GM19468 (cell line): ENCODE data around the gene PDLIM3.
"Not testable (repeated sequence)": the region's sequence is repeated elsewhere in the genome, so short reads cannot be mapped to it uniquely, and the experiment has no call there.

Experiments
- ATAC-seq: cut with Tn5 transposase; IDR thresholded peaks from one replicate; pipeline ENCODE4 v1.9.1; 2021; ENCODE audit warnings: mild to moderate bottlenecking, moderate library complexity, moderate number of reproducible peaks; ENCODE audit not compliant: unreplicated experiment; ENCODE audit errors: extremely low read depth

The PDLIM3 gene

DNA sequence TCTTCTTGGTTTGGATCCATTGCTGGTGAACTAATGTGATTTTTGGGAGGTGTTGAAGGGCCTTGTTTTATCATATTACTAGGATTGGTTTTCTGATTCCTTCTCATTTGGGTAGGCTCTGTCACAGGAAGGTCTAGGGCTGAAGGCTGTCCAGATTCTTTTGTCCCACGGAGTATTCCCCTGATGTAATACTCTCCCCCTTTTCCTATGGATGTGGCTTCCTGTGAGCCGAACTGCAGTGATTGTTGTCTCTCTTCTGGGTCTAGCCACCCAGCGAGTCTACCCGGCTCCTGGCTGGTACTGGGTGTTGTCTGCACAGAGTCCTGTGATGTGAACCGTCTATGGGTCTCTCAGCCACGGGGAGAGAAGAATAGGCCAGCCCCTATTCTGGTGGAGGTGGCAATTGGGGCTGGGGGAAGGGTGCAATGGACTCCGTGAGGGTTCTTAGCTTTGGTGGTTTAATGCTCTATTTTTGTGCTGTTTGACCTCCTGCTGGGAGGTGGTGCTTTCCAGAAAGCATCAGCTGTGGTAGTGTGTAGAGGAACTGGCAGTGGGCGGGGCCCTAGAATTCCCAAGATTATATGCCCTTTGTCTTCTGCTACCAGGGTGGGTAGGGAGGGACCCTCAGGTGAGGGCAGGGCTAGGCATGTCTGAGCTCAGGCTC lies 24.1 kb upstream of the PDLIM3 start:
- ATAC-seq, result not testable (repeated sequence)

- ATAC-seq, result no peak
Observed at GRCh38 chr4:185554365-185555126, 19.2 kb upstream of the PDLIM3 start.

GRCh38 chr4:185552254-185552653 lies 16.9 kb upstream of the PDLIM3 start:
- no peak for ATAC-seq

DNA sequence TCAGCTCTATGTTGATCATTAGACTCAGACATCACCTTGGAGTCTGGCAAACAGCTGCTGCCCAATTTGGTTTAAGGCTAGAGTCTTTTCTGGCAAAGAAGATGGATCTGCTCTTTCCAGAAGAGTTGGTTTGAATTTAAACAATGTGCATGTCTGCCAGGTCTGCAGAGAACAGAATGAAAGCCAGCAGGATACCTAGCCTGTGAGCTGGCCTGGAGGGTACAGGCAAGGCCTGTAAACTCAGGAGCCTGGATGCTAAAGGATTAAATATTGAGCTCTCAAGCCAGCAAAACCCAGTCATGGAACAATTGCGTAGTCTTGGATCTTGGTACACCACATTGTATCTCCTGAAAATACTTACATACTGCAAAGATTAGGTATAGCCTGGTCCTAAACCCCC lies 15.6 kb upstream of the PDLIM3 start:
- no peak for ATAC-seq

GRCh38 chr4:185549095-185549639 lies 13.9 kb upstream of the PDLIM3 start:
- ATAC-seq, result no peak

DNA sequence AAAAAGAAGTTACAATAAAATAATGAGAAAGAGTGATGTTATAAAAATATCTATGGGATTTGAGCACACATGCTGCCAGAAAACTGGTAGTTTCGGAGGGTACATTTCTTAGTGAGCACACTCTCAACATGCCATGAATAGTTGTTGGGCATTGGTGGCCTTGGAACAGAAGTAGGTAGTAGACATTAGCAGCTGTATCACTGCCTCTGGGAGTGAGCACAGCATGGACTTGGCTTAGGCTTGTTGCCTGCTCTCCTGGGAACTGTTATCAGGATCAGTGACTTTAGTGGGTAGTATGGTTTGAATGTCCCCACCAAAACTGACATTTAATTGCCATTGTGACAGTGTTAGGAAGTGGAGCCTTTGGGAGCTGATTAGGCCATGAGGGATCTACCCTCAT lies 13.3 kb upstream of the PDLIM3 start:
- no peak for ATAC-seq

DNA sequence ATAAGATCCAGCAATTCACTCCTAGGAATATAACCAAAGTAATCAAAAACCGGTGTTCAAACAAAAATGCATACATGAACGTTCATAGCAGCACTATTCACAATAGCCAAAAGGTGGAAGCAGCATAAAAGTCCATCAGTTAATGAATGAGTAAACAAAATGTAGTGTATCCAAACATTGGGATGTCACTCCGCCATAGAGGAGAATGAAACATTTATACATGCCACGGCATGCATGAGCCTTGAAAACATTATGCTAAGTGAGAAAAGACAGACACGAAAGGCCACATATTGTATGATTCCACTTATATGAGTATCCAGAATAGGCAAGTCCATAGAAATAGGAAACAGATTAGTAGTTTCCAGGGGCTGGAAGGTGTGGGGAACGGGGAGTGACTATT lies 11.0 kb upstream of the PDLIM3 start:
- no peak for ATAC-seq

GRCh38 chr4:185542626-185543315 lies 7.5 kb upstream of the PDLIM3 start:
- no peak for ATAC-seq

GRCh38 chr4:185541251-185541727 lies 6.0 kb upstream of the PDLIM3 start:
- no peak for ATAC-seq

DNA sequence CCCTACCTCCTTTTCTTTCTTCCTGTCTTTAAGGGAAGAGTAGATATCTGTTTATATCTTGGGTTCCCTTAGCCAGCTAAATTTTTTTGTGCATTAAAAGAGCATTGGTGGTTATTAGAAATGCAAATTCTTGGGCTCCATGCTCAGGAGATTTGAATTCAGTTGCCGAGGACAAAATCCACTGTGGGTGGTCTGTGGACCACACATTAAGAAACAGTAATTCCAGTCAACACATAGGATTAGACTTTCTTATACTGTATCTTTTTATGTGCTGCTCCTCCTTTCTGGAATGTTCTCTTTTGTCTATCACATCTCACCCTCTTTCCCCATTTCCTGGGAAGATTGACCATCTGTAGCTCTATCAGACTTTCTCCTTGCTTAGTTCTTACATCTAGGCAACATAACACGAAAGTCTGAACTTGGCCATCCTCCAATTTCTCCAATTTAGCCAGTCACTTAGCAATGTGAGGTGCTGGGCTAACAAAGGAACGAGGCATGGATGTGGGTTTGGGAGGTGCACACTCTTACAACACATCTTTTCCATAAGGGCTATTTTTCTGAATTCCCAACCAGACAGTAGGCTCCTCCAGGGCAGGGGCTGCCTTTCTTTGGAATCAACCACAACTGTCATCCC lies 5.3 kb upstream of the PDLIM3 start:
- no peak for ATAC-seq

DNA sequence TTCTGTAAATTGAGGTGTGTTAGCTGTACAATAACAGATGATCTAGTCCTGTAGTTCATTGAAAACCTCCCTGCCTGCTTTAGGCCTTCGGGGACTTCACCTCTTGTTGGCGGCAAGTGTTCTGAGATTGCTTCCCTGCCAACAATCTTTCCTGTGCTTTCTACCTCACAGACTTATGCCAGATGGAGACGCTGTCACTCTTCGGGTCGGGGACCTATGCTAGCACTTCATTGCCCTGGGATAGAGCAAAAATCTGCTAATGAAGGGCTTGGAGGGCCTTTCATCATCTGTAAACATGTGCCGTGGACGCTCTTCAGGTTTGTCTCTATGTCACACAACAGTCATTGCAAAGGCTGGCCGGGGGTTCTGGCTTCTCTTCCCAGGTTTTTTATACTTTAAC lies 4.7 kb upstream of the PDLIM3 start:
- no peak for ATAC-seq

DNA sequence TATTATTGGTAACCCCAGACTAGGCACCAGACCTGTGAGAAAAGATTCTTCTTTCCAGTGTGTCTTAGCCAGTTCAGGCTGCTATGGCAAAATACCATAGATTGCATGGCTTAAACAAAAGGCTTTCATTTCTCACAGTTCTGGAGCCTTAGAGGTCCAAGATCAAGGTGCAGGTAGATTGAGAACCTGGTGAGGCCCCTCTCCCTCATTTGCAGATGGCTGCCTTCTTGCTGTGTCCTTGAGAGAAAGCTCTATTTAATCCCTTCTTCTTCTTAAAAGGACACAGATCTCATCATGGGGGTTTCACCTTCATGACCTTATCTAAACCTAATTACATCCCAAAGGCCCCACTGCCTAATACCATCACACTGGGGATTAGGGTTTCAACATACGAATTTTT lies 3.5 kb upstream of the PDLIM3 start:
- ATAC-seq, result no peak

- no peak for ATAC-seq
Observed at GRCh38 chr4:185536411-185536709, 1.1 kb upstream of the PDLIM3 start.

DNA sequence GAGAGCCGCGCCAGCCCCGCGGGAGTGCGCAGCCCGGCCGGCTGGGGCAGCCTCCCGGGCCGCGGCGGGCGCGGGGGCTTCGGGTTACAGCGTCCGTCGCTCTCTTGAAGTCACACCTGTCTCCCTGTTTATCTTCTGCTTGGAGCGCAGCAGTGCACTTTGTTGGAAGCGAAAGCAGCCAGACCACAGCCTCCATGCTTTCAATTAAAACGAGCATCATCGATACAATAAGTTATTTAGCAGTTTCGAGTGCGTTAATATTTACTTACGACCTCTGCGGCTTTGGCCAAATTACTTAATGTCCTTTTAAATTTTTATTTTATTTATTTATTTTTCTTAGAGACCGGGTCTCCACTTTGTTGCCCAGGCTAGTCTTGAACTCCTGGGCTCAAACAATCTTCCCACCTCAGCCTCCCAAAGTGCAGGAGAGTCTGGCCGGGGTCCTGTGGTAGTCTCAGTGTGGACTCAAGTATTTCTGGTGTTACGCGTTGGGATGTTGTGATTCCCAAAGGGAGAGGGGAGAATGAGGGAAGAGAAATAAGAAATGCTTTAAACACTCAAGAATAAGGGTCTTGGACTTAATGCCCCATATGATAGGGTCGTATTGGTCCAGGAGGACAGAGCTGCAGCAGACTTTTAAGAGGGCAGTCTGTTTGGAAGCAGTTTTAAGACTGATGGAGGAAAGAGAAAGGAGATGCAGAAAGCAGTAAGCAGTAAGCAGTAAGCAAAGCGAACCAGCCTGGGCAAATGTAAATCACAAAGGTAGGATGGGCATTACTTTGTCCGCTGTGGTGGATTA lies 504 bp upstream of the PDLIM3 start:
- no peak for ATAC-seq

- ATAC-seq, result no peak
Observed at GRCh38 chr4:185534511-185534865, 819 bp downstream of the PDLIM3 start.

GRCh38 chr4:185532795-185533324 lies 2.4 kb downstream of the PDLIM3 start:
- no peak for ATAC-seq

GRCh38 chr4:185532293-185532692 lies 3.0 kb downstream of the PDLIM3 start:
- no peak for ATAC-seq

GRCh38 chr4:185531654-185532053 lies 3.7 kb downstream of the PDLIM3 start:
- ATAC-seq, result not testable (repeated sequence)

GRCh38 chr4:185529413-185529812 lies 5.9 kb downstream of the PDLIM3 start:
- no peak for ATAC-seq
